ENCODE results near the gene AUTS2. TPM values are rescaled to one million over a fixed set of nuclear protein-coding genes. Genes with fewer than 3 reads are reported as not detected.

AUTS2 gene
- total RNA-seq, 1 experiment from 2014 or later = 50.0 TPM

GRCh38 chr7:70314221-70314620 is 715.9 kb downstream of the AUTS2 start:
- no peak for ATAC-seq
- ChIA-PET POLR2A (no interaction called here), CTCF (no interaction called here)
- TF ChIP-seq ZNF281 (CRISPR knock-in tag; IDR thresholded peaks at IDR 0.05) (no peak), ZNF671 (CRISPR knock-in tag; IDR thresholded peaks at IDR 0.05) (no peak), FOXP1 (CRISPR knock-in tag; IDR thresholded peaks at IDR 0.05; ENCODE audit: borderline replicate concordance) (no peak), GTF2I (CRISPR knock-in tag; conservative IDR thresholded peaks at IDR 0.05) (no peak), ELF4 (CRISPR knock-in tag; IDR thresholded peaks at IDR 0.05; ENCODE audit: low read depth) (no peak), KAT7 (CRISPR knock-in tag; IDR thresholded peaks at IDR 0.05; ENCODE audit: borderline replicate concordance) (no peak), GABPB1 (CRISPR knock-in tag; IDR thresholded peaks at IDR 0.05) (no peak), MXD4 (CRISPR knock-in tag; IDR thresholded peaks at IDR 0.05; ENCODE audit: borderline replicate concordance) (no peak), HMGXB4 (CRISPR knock-in tag; IDR thresholded peaks at IDR 0.05) (no peak), TP53 (CRISPR knock-in tag; IDR thresholded peaks at IDR 0.05) (no peak), NFE2L1 (CRISPR knock-in tag; IDR thresholded peaks at IDR 0.05) (no peak), IRF1 (CRISPR knock-in tag; IDR thresholded peaks at IDR 0.05) (no peak), HMGA2 (CRISPR knock-in tag; IDR thresholded peaks at IDR 0.05) (no peak)
- H3K27ac Mint-ChIP-seq = peak overlapping the region; percentile 48; the same call in 1 of the 2 replicates
- H3K27me3 Mint-ChIP-seq (ENCODE audit: low read depth) = peaks cover 3% of the 10 kb centered on the region; the same call in 1 of the 2 replicates
- no peaks in the 10 kb centered on the region for H3K9me3 Mint-ChIP-seq
- DNase-seq (ENCODE audit: low spot score) = no peak
- no peak overlapping the region for H3K4me3 Mint-ChIP-seq
- peaks cover 28% of the 10 kb centered on the region for H3K4me1 Mint-ChIP-seq
- H3K36me3 Mint-ChIP-seq = no peaks in the 10 kb centered on the region

- Mint-ChIP-seq H3K27ac (no peak overlapping the region), H3K9me3 (no peaks in the 10 kb centered on the region), H3K36me3 (no peaks in the 10 kb centered on the region), H3K4me1 (peaks cover 33% of the 10 kb centered on the region), H3K4me3 (no peak overlapping the region), H3K27me3 (ENCODE audit: low read depth) (peaks cover 7% of the 10 kb centered on the region)
- ChIA-PET POLR2A (no interaction called here), CTCF (no interaction called here)
- ATAC-seq (no peak), DNase-seq (ENCODE audit: low spot score) (no peak)
- TF ChIP-seq GABPB1 (CRISPR knock-in tag; IDR thresholded peaks at IDR 0.05) (no peak), ZNF317 (CRISPR knock-in tag; IDR thresholded peaks at IDR 0.05; ENCODE audit: borderline replicate concordance, low read depth) (no peak), MAX (CRISPR knock-in tag; IDR thresholded peaks at IDR 0.05) (no peak), ZMAT4 (CRISPR knock-in tag; IDR thresholded peaks at IDR 0.05) (no peak), E2F1 (CRISPR knock-in tag; IDR thresholded peaks at IDR 0.05) (no peak), ZNF138 (CRISPR knock-in tag; conservative IDR thresholded peaks at IDR 0.05) (no peak), ATF1 (CRISPR knock-in tag; IDR thresholded peaks at IDR 0.05) (no peak), TEAD1 (CRISPR knock-in tag; IDR thresholded peaks at IDR 0.05) (no peak), ZNF532 (CRISPR knock-in tag; IDR thresholded peaks at IDR 0.05; ENCODE audit: borderline replicate concordance) (no peak)
Measured at GRCh38 chr7:70316745-70317144, 718.5 kb downstream of the AUTS2 start.
